HG02610 (cell line): ENCODE results near the gene FOXO3.

ENCODE experiments used
- ATAC-seq: cut with Tn5 transposase; IDR thresholded peaks from one replicate; pipeline ENCODE4 v1.9.1; 2021; ENCODE audit warnings: mild to moderate bottlenecking, moderate library complexity; ENCODE audit not compliant: unreplicated experiment

The FOXO3 gene

GRCh38 chr6:108706649-108707048 lies 145.9 kb downstream of the FOXO3 start:
- ATAC-seq: no peak

- ATAC-seq: no peak
Measured at GRCh38 chr6:108707328-108707976, 146.7 kb downstream of the FOXO3 start.

GRCh38 chr6:108710030-108710429 lies 149.3 kb downstream of the FOXO3 start:
- no peak for ATAC-seq

- ATAC-seq: no peak
Measured at GRCh38 chr6:108710551-108710950, 149.8 kb downstream of the FOXO3 start.

GRCh38 chr6:108711071-108711470 lies 150.4 kb downstream of the FOXO3 start:
- no peak for ATAC-seq

- ATAC-seq: no peak
Measured at GRCh38 chr6:108711826-108712225, 151.1 kb downstream of the FOXO3 start.

GRCh38 chr6:108712946-108713345 lies 152.2 kb downstream of the FOXO3 start:
- no peak for ATAC-seq

GRCh38 chr6:108714101-108714765 lies 153.5 kb downstream of the FOXO3 start:
- ATAC-seq: no peak

GRCh38 chr6:108714766-108715414 lies 154.2 kb downstream of the FOXO3 start:
- no peak for ATAC-seq

- no peak for ATAC-seq
Measured at GRCh38 chr6:108715832-108716231, 155.1 kb downstream of the FOXO3 start.

- no peak for ATAC-seq
Measured at GRCh38 chr6:108716801-108717791, 156.4 kb downstream of the FOXO3 start.

GRCh38 chr6:108719477-108719876 lies 158.8 kb downstream of the FOXO3 start:
- ATAC-seq: no peak

- no peak for ATAC-seq
Measured at GRCh38 chr6:108720827-108721226, 160.1 kb downstream of the FOXO3 start.

- no peak for ATAC-seq
Measured at GRCh38 chr6:108721286-108721685, 160.6 kb downstream of the FOXO3 start.

GRCh38 chr6:108723594-108723993 lies 162.9 kb downstream of the FOXO3 start:
- no peak for ATAC-seq

- no peak for ATAC-seq
Measured at GRCh38 chr6:108726726-108727339, 166.1 kb downstream of the FOXO3 start.

GRCh38 chr6:108727966-108728730 lies 167.4 kb downstream of the FOXO3 start:
- no peak for ATAC-seq

- ATAC-seq: no peak
Measured at GRCh38 chr6:108728826-108729225, 168.1 kb downstream of the FOXO3 start.

- ATAC-seq: no peak
Measured at GRCh38 chr6:108730635-108731515, 170.2 kb downstream of the FOXO3 start.
